ENCODE measurements around the gene FGF8. TPM values are rescaled to one million over a fixed set of nuclear protein-coding genes. Genes with fewer than 3 reads are reported as not detected.

Gene FGF8
- total and polyA plus RNA-seq, 2 donors (not counting 3 experiments of a cell fraction or from before 2014, with no cell fraction given) = 0.44 TPM; not detected in 1

DNA sequence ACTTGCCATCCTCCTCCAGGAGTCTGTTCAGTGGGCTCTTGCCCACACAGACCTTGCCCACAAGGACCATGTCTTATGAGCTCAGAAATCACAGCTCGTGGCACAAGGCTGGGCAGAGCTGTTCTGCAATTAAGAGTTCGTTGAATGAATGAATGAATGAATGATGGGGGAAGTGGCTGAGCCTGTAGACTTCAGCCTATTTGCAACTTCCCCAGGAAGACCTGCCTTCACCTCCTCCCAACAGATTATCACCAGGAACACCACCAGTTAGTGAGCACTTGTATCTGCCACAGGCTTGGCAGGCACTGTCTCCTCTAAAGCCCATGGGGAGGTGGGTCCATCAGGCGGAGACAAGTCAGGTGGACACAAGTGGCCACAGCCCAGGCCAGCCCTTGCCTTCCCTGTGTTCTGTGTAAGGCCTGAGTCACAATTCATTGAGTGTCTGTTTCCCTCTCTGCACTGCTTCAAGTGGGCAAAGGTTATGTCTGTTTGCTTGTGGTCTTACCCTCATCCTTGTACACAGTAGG is 1.8 kb upstream of the FGF8 start:
- no peak overlapping the region for H2AFZ ChIP-seq (ENCODE audit: low read depth, low read length)
- H3K4me1 ChIP-seq (ENCODE audit: control insufficient read depth, extremely low read depth, insufficient read depth, low read length) = peaks cover 18% of the 10 kb centered on the region
- FAIRE-seq = no peak

More for the DNA sequence above, 1.8 kb upstream of the FGF8 start:
- Histone ChIP-seq H3K27ac (ENCODE audit: insufficient read depth, low read depth, low read length) (no peak overlapping the region), H3K27me3 (ENCODE audit: control insufficient read depth in 2 of 2, insufficient read depth in 2 of 2, low read length in 2 of 2) (peaks cover 41 to 53% of the 10 kb centered on the region in 2 experiments), H3K4me2 (ENCODE audit: insufficient read depth, low read length) (no peak overlapping the region), H3K9me3 (replicated peaks; ENCODE audit: control insufficient read depth, insufficient read depth, low read length) (no peaks in the 10 kb centered on the region), H3K4me3 (replicated peaks in 1 of 3; ENCODE audit: insufficient read depth in 1 of 3, low read depth in 1 of 3, low read length in 3 of 3) (no peak overlapping the region), H3K79me2 (ENCODE audit: control insufficient read depth, insufficient read depth, low read length) (peaks cover 4% of the 10 kb centered on the region), H3K9ac (replicated peaks; ENCODE audit: extremely low read depth, insufficient read depth, low read length) (no peak overlapping the region), H3K9me1 (replicated peaks; ENCODE audit: control insufficient read depth, extremely low read depth, insufficient read depth, low read length) (no peaks in the 10 kb centered on the region), H4K20me1 (replicated peaks; ENCODE audit: control insufficient read depth, extremely low read depth, insufficient read depth, low read length) (no peaks in the 10 kb centered on the region), H3K36me3 (ENCODE audit: control insufficient read depth in 2 of 2, extremely low read depth in 1 of 2, insufficient read depth in 2 of 2, low read length in 2 of 2) (no peaks in the 10 kb centered on the region)
- dilution Hi-C loops (cut with MboI; ENCODE audit: extremely low pct_ligation_motif_present, low sequenced_read_pairs) = no loop called here
- DNase-seq (ENCODE audit: low read depth, low spot score) = no peak
- no TSS peak for BruUV-seq (replicated peaks)
- POLR2A ChIA-PET = no interaction called here
- CTCF ChIA-PET = no interaction called here
- TF ChIP-seq GATA2 (IDR thresholded peaks at IDR 0.05; ENCODE audit: insufficient read depth, insufficient read length, low read depth, low read length) = no peak
- TF ChIP-seq EZH2 (IDR thresholded peaks at IDR 0.05; ENCODE audit: borderline replicate concordance, low read depth, low read length, severe bottlenecking) = no peak
- no peak for TF ChIP-seq MYC (IDR thresholded peaks at IDR 0.05; ENCODE audit: low read depth, low read length)
- no peak for TF ChIP-seq POLR2AphosphoS5 (IDR thresholded peaks at IDR 0.05; ENCODE audit: insufficient read depth, low read depth, low read length)
- no peak for TF ChIP-seq CTCF (IDR thresholded peaks at IDR 0.05; ENCODE audit: extremely low read depth in 1 of 2, insufficient read depth in 1 of 2, low read depth in 1 of 2, low read length in 2 of 2)
- no peak for TF ChIP-seq JUN (IDR thresholded peaks at IDR 0.05; ENCODE audit: borderline replicate concordance, insufficient read depth, insufficient read length, low read depth)
- TF ChIP-seq, protein P1, sequence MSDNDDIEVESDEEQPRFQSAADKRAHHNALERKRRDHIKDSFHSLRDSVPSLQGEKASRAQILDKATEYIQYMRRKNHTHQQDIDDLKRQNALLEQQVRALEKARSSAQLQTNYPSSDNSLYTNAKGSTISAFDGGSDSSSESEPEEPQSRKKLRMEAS (IDR thresholded peaks at IDR 0.05; ENCODE audit: insufficient read depth, insufficient read length) = no peak
- TF ChIP-seq FOS (IDR thresholded peaks at IDR 0.05; ENCODE audit: borderline replicate concordance, insufficient read depth, low read length) = no peak
- TF ChIP-seq POLR2A (IDR thresholded peaks at IDR 0.05; ENCODE audit: low read depth, low read length) = no peak
- intact Hi-C loops (cut with micrococcal nuclease) = no loop called here

All from endothelial cell of umbilical vein (primary cell).